T-helper 9 cell (primary cell): ENCODE results near the gene C15orf62.

Source experiments
- DNase-seq: peaks from one replicate; pipeline ENCODE4 v3.0.0-alpha.2; 2020
- total RNA-seq, 2 donors: gene quantifications; one replicate each; lab custom pipeline; 2026; lab: John Stamatoyannopoulos, UW

The C15orf62 gene, protein sequence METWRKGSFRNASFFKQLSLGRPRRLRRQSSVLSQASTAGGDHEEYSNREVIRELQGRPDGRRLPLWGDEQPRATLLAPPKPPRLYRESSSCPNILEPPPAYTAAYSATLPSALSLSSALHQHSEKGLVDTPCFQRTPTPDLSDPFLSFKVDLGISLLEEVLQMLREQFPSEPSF
- 1.2 to 5.0 reads per million in 2 donors for total RNA-seq

DNA sequence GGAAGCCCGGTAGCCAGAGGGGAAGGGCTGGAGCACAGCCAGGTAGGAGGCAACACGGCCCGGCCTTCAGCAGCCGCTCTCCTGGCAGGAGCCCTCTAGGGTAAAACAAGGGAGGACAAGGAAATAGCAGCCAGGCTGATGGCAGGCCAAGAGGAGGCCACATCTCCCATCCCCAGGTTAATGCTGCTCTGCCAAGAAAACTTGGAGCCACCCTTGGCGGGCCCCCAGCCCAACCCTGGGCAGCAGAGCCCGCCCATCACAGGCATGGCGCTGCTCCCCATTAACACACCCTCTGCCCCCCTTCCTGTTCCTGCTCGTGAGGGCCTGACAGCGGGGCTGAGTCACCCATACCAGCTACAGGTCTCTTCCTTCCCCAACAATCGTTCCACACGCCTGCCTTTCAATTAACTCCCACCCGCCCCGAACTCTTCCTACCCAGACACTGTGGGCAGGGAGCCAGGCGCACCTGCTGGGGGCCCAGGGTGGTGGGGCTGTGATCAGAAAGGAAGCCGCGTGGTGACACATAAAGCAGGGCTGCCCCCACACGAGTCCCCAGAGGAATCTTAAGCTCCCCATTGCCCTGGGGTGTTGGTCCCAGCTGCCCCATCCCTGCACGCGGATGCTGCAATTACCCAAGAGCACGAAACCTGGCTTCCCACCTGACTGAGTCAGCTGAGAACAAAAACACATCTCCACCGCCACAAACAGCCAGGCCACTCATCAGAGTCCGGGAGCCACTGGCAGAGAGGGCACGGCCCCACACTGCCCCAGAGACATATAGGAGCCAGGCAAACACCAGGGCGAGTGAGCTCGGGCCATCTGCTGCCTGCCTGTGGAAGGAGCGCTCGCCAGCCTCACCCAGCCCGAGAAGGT lies at the start of gene C15orf62:
Gene C15orf62 (plus strand): TSS at position 707 of the 873 bp plus-strand sequence. CDS start 516 bp downstream, outside the sequence.
- no peak for DNase-seq

DNA sequence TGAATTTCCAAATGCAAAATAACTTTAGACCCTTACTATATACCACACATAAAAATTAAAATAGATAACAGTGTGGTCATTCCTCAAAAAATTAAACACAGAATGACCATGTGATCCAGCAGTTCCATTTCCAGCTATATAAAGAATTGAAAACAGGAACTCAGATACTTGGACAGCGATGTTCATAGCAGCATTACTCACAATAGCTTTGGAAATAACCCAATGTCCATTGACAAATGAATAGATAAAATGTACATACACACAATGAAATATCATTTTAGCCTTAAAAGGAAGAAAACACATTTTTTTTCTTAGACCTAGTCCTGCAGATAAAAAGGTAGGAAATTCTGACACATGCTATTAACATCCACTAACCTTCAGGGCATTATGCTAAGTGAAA lies 48.1 kb upstream of the C15orf62 start:
- no peak for DNase-seq

DNA sequence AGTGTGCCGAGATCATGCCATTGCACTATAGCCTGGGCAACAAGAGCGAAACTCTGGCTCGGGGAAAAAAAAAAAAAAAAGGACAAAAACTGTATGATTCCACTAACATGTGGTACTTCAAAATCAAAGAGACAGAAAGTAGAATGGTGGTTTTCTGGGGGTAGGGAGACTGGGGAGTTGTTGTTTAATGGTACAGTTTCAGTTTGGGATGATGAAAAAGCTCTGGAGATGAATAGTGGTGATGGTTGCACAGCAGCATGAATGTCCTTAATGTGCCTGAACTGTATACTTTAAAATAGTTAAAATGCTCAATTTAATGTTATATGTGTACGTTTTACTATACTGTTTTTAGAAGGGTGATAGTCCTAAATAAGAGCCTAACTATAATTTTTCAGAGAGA lies 47.4 kb upstream of the C15orf62 start:
- DNase-seq = no peak

DNA sequence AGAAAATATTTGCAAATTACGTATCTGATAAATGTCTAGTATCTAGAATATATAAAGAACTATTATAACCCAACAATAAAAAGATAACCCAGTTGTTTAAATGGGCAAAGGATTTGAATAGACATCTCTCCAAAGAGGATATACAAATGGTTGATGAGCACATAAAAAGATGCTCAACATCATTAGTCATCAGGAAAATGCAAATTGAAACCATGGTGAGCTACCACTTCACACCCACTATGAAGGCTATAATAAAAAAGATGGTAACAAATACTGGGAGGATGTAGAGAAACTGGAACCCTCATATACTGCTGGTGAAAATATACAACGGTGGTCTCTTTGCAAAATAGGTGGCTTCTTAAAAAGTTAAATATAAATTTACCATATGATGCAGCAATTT lies 46.8 kb upstream of the C15orf62 start:
- DNase-seq = no peak

DNA sequence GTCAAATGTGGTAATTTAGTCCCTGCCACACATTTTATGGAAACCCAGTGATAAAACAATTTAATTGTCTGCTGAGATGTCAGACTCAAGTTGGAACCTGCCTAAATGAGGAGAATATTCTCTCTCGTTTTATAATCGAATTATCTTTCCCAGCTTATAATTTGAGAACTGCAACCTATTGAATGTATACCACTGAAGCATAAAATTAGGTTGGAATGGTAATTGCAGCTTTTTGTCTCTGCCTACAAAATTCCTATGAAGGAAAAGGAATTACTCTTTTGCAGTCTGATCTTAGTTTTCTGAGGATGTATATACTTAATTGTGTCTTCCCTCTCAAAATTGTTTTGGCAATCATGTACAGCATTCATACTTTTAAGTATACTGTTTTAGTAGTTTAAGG lies 45.9 kb upstream of the C15orf62 start:
- DNase-seq = no peak

DNA sequence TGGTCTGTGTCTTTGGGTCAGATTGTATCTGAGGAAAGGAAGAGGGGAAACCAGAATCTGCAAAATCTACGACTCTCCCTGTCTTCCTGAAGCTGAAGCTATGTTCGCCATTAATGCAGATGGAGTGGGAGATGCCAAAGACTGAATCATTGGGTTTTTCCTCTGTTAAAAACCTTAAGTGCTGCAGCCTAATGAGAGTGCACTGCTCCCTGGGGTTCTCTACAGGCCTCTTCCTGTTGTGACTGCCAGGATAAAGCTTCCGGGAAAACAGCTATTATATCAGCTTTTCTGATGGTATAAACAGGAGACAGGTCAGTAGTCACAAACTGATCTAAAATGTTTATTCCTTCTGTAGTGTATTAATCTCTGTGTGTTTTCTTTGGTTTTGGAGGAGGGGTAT lies 38.7 kb upstream of the C15orf62 start:
- DNase-seq = no peak

DNA sequence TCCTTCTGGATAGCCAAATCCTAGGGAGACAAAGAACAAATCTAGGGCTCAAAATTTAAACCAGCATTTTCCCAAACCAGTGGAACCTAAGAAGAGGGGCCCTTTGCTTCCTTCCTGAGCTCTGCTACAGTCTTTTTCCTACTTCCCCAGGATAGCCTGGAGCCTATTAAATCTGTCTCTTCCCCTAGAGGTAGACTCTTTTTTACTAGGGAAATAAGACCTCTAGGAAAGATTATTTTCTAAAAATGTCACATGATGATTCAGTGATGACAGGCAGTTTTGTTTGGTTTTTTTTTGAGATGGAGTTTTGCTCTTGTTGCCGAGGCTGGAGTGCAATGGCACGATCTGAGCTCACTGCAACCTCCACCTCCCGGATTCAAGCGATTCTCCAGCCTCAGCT lies 33.2 kb upstream of the C15orf62 start:
- no peak for DNase-seq

DNA sequence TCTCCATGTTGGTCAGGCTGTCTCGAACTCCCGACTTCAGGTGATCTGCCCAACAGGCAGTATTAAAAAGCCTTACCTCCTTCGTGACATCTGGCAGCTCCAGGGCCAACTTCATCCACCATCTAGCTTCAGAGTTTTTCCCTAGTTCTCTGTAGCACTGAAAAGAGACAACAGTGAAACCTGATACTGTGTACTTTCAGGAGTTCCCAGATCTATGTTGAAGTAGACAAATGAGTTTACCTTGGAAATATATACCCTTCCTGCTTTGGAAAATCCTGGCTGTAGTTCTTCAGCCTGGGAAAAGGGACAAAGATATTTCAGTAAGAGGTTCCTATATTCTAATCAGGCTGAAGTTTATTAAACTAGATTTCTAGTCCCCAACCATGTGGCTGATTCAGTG lies 32.7 kb upstream of the C15orf62 start:
- DNase-seq = no peak

DNA sequence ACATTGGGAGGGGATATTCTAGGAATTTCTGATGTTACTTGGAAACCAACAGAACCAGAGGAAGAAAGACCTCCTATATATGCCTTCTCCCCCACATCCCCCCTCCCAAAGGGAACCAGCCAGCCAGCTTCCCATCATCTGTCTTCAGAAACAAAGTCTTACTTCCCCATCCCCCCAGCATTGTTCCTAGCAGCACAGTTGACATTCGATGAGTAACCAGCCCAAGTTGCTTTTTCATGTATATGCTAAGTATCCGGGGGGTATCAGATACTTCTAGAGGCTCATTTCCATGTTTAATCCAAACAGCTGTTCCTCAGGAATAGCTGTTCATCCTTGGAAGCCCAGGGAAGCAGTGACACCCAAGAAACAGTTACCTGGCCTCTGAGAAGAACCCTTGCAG lies 30.7 kb upstream of the C15orf62 start:
- DNase-seq = no peak

DNA sequence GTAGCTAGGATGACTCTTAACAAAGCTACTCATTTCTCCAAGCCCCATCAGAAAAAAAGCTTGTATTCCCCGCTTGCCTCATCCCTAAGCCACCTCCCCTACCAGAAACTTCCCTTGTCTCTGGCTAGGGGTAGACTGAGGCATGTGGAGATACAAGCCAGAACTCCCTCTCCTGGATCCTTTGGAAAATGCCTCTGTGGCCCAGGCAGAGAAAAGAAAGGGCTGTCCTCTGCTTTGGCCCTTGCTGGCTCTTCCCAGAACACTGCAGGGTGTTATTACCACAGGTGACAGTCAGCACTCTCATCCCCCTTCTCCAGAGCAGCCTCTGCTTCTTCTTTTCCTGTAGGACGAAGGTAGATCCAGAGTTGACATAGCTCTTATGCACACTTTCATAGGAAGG lies 29.9 kb upstream of the C15orf62 start:
- no peak for DNase-seq

DNA sequence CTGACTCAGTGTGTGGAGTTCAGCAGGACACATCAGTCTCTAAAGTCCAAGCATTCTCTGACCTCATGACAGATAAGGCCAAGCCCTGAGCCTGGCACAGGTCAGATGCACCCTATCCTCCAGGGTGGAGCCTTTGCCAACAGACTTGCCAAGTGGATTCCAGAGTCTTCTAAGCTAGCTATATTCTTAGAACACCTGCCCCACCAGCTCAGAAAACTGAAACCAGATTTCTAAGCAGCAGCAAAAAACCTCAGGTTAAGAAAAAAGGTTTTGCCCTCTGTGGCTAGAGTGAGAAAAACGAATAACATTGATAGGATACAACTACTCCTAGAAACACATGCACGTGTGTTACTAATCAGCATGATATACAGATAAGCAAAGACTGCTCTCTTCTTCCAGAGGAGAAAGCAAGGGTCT lies 26.3 kb upstream of the C15orf62 start:
- no peak for DNase-seq

DNA sequence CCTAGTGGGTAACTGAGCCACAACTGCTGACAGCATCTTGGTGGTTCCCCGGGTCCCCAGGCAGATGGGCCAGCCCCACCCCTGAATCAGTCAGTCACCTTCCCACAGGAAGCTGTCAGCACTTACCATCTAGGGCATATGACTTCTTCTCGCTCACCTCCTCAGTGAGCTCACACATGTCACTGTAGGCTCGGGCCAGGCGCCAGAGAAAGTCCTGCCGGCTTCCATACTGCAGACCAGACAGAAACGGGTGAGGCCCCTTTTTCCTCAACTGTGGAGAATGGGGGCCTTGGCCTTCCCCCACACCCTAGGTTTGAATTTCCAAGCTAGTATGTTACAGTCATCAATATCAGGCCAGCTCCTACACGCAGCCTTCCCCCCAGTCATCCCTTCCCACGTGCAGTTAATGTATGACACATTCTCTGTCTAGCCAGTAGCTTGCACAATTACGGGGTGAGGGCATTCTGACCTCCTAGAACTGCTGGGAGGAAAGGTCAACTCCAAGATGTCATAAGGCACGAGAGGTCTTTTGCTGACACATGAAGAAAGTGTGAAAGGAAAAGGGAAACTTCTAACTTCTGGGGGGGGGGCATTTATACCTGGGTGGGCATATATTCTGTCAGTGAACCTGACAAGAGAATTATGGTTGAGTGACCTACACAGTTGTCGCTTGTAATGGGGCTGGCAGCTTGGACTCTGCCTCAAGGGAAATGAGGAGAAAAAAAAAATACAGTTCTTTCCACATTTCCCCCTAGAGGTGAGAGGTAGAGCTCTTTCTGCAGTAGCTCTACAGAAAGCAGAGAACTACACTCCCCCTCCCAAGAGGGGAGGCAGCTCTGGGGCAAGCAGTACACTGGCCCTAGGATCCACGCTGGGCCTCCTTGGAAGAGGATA lies 25.6 kb upstream of the C15orf62 start:
- peak; percentile 55 for DNase-seq

DNA sequence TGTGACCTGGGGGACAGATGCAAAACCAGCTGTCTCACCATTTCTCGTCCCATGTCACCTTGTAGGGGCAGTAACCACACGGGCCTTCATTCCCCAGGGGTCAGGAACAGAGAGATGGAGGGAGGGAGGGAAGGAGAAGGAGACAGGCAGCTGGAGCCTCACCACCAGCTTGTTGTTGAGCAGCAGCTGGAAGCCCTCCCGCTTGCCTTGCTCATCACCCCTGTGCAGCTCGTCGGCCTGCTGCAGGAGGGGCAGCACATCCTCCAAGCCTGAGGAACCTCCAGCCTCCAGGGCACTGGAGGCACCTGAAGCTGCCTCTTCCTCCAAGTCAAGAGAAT lies 25.0 kb upstream of the C15orf62 start:
- no peak for DNase-seq

DNA sequence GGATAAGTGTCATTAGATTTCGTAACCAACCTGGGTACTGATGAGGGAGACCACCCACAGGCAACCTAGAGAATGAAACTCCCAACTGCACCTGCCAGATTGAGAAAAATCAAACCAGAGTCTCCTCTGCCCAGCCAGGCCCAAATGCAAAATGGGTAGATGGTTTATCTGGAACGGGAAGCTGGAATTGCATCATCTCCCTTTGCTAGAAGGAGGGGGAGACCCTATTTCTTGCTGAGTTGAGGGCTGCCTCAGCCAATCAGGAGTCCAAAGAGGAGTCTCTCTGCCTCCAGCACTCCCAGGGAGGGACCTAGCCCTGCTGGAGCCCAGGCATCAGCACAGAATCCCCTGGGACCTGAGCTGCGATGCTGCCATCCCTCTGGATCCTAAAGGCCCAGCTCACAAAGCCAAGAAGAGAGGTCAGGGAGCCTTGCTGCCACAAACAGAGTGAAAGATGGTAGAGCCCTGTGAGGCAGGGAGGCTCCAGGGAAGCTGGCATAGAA lies 22.8 kb upstream of the C15orf62 start:
- no peak for DNase-seq

DNA sequence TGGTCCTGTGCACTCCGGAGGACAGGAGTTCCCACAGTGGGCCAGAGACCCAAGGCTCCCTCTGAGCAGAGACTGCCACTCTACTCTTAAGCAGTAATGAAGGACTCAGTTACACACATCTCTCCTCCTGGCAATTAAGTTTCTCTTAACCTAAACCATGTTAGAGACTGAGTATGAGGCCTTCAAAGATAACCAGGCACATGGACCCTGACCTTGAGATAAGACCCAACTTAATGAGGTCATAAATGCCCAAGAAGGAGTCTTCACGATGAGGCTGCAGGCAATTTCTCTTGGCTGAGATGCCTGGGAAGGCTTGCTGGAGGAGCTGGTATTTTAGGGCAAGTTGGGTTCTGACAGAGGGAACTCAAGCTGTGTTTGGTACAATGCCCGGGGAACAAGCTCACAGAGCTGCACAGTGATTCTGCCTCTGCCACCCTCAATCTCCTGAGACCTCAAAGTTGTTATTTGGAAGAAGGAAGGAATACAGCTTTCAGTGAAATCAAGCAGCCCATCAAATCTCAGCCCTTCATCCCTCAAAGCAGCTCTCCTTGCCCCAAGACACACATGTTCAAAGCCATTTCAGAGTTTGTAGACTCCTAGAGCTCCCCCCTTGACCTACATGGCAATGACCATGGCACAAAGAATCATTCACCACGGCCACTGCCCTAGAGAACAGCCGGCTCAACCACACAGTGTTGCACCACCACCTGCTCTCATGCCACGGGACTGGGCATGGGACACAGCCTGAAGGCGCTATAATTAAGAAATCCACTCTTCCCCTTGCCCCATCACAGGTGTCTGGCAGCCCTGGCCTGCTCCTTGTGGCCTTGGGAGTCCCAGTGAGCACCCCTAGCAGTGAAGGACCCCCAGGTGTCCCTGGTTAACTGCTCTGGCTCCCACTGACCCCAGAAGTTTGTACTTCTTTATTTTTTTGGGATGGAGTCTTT lies 21.8 kb upstream of the C15orf62 start:
- no peak for DNase-seq

DNA sequence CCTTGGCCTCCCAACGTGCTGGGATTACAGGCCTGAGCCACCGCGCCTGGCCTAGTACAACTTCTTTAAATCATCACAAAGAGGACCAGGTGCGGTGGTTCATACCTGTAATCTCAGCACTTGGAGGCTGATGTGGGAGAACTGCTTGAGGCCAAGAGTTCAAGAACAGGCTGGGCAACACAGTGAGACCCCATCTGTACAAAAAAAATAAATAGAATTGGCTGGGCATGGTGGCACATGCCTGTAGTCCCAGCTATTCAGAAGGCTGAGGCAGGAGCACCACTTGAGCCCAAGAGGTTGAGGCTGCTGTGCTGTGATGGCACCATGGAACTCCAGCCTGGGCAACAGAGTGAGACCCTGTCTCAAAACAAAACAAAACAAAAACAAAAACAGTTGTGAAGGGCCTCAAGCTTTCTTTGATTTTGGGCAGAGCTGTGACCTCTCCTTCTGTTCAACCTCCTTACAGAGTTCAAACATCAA lies 20.6 kb upstream of the C15orf62 start:
- no peak for DNase-seq

DNA sequence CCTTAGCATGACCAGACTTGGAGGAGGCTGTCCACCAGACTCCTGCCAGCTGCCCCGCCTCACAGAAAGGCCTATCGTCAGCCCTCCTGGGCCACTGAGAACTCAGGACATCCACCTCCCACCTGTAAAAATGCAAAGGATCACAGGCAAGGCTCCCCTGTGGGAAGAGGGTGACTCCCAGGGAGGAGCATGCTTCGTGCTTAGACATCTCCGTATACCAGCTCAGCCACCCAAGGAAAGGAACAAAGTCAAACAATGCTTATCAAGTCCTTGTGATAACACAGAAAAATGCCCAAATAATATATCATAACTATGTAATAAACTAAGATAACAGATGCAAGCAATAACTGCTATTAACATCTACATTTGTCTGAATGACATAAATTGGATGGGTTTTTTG lies 18.9 kb upstream of the C15orf62 start:
- DNase-seq = no peak

DNA sequence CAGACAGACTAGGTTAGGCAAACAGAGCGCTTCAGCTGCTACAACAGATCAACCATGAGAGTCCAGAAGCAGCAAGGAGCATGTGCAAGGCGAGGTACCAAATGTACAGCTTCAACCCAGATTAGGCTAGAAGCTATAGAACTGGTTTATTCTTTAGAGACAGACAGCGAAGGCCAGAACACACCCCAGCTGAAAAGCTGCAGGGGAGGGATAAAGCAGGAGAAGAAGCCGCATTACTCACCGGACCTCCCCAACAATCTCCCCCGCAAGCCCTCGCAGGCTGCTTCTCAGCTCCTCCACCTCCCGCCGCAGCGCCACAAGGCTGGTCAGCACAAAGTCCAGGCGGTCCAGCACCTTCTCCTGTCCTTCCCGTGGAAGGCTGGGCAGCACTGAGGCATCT lies 18.0 kb upstream of the C15orf62 start:
- DNase-seq = no peak

DNA sequence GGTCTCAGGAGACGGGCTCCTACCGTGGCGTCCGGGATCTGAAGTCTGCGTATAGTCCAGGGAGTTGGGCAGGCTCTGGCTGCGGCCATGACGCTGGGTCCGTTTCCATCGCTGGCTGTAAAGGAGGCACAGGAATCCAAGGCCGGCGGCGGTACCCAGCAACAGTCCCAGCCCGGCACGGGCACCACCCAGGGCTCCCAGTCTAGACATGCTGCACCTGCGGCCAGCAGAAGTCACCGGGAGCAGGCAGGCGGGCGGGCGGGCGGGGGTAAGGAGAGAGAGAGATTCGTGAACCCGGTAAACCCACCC lies 15.3 kb upstream of the C15orf62 start:
- peak; percentile 20 for DNase-seq

DNA sequence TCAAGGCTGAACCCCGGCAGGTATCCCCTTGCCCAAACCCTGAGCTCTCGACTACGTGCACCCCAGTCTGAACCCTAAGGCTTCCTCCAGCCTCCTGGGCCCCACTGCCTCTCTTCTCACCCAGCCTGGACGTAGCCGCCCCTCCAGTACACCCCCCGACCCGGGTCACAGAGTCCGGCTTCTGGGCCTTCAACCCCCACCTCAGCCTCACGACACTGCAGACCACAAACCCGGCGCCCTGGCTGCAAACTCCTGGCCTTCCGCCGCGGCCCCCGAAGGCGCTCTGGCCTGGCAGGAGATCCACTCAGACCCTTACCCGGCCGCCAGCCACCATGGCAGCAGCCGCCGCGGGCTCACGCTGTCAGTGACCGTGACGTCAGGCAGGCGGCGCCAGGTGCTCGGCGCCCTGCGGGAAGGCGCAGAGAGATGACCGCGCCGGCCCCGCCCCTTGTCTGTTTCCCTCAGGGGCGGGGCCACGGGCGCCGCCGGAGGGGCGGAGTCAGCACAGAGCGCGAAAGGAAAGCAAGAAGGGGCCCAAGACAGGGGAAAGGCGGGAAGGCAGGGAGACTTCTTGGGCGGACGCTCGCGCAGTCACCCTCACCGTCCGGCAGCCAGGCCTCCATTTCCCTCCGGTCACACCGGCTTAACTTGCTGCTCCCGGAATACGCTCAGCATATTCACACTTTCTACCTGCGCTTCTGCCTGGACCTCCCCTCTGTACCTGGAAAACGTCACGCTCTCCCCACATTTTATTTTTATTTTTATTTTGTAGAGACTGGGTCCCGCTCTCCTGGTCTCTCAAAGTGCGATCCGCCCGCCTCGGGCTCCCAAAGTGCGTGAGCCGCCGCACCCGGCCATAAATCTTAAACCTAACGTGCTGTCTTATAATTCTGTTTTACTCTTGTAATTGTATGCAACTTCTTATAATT lies 14.6 kb upstream of the C15orf62 start, which contains the start of gene RMDN3:
Gene RMDN3 (minus strand): TSS at position 372 of the 929 bp plus-strand sequence. CDS start 471 bp downstream, outside the sequence.
- peak; percentile 94 for DNase-seq

DNA sequence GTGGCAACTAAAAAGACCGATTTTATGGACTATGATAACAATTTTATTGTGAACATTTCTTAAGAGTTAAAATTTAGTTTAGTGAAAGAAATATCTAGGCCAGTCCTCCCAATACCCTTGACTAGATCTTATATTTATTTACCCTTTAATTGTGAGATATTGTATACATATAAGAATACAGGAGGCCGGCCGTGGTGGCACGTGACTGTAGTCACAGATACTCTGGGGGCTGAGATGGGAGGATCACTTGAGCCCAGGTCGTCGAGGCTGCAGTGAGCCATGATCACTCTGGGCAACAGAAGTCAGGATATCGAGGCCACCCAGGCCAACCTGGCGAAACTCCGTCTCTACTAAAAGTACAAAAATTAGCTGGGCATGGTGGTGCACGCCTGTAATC lies 14.0 kb upstream of the C15orf62 start:
- no peak for DNase-seq
